DMS53 (cell line): ENCODE results near the gene ASRGL1.
"Not testable (repeated sequence)": the region's sequence is repeated elsewhere in the genome, so short reads cannot be mapped to it uniquely, and the experiment has no call there.

Experiments used
- DNase-seq: peaks from one replicate; lab custom pipeline; 2025; lab: John Stamatoyannopoulos, UW

ASRGL1 gene

DNA sequence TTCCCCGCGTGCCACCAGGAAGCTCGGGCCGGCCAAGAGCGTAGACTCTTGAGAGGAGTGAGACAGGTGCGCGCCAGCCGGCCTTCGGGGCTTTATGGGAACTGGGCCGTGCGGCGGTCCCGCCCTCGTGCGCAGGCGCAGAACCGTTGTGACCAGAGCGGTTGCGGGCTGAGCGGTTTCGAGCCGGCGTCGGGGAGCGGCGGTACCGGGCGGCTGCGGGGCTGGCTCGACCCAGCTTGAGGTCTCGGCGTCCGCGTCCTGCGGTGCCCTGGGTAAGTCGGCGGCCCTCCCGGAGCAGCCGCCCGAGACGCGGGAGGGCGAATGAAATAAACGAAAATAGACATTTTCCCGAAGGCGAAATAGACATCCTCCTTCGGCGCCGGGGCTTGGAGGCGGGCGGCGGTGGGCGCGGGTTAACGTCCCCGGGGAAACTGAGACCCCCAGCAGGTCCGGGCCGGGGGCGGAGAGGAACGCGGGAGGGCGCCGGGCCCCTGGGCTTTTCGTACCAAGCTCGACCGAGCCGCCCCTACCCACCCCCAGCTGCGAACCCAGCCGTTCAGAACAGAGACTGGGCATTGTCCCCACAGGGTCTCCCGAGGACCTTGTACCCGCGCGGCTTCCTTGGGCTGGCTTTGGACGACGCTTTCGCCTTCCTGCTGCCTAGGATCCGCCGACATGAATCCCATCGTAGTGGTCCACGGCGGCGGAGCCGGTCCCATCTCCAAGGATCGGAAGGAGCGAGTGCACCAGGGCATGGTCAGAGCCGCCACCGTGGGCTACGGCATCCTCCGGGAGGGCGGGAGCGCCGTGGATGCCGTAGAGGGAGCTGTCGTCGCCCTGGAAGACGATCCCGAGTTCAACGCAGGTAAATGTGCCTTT, at the start of gene ASRGL1:
TSS of gene ASRGL1 (plus strand) at position 146 of the 879 bp plus-strand sequence. CDS start at position 676, 530 bp downstream.
- DNase-seq = peak; percentile 97

GRCh38 chr11:62295504-62295903, 41.7 kb upstream of the ASRGL1 start:
- peak; percentile 11 for DNase-seq

DNA sequence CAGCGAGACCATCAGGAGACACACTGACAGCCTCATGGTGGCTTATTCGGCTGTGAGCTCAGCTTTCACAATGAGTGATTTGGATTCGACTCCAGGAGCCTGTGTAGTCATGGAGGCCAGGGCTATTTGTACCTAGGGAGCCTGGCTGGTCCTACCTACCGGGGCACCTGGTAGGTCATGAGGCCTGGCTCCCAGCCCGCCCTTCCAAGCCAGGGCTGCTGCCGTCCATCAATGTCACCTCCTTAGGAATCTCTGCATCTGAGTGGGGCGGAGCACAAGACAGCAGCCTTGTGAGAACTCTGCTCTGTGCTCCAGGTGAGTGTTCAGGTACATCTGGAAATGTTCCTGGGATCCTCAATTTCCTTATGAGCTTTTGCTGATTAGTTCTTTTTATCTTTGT, 38.3 kb upstream of the ASRGL1 start, which contains the start of gene SCGB1D4:
TSS of gene SCGB1D4 (minus strand) at position 101 of the 400 bp plus-strand sequence. CDS start at position 36, 65 bp downstream.
- no peak for DNase-seq

GRCh38 chr11:62306227-62306626, 31.0 kb upstream of the ASRGL1 start:
- no peak for DNase-seq

GRCh38 chr11:62307950-62308349, 29.3 kb upstream of the ASRGL1 start:
- DNase-seq = no peak

- DNase-seq = no peak
These were observed 27.3 kb upstream of the ASRGL1 start for GRCh38 chr11:62309991-62310390.

DNA sequence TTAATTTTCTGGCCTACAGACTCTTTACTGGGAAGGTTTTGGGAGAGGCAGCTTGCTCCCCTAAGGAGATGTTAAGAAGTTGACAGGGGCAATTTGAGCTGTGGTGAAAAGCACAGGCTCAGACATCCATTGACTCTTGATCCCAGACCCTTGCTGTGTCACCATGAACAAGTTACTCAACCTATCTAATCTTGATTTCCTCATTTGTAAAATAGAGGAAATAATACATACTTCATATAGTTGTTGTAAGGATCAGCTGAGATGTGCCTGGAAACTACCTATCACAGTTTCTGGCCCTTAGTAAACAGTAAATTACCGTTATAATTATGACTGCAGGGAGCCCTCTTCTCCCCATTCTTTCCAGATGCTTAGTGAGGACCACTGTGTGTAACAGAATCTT, 21.8 kb upstream of the ASRGL1 start:
- DNase-seq = no peak

DNA sequence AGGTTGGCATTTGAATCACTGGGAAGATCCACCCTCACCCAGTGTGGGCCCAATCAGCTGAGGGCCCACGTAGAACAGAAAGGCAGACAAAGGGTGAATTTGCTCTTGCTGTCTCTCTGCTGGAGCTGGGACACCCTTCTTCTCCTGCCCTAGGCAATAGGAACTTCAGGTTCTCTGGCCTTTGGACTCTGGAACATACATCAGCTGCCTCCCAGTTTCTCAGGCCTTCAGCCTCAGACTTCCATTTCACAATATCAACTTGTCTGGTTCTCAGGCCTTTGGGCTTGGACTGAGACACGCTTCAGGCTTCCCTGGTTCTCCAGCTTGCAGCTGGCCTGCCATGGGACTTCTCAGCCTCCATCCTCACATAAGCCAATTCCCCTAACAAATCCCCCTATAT, 14.7 kb upstream of the ASRGL1 start:
- DNase-seq = no peak

DNA sequence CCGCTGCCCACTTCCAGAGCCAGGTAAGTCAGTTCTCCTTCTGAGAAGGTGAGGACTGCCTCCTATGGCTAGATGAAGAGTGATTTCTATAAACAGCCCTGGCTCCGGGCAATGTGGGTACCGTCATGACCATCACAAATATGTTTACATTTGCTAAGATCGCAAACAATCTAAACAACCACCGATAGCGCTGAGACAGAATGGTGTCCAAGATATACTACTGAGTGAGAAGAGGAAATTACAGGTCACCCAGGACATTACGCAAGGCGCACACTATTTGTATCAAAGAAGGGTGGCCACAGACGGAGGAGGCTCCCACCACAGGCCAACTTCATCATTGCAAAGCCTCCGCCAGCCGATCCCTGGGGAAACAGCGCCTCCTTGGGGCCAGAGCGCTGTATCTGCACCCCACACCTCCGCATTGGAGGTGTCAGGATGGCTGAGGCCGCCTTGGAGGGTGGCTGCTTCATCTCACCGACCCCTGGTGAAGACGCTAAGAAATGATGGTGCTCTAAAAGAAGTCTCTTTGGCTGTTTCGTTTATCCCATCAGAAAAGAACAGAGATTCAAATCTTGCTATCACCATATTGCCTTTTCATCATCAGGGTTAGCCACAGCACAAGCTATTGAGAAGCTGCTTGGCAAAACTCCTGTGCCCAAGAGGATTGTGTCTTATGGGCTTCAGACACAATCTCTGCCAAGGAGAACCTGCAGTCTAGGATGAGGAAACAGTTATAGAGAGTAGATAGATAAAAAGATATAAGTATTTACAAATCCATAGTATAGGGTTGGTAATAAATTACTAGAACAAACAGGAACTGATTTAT, 12.3 kb upstream of the ASRGL1 start:
- peak; percentile 54 for DNase-seq

DNA sequence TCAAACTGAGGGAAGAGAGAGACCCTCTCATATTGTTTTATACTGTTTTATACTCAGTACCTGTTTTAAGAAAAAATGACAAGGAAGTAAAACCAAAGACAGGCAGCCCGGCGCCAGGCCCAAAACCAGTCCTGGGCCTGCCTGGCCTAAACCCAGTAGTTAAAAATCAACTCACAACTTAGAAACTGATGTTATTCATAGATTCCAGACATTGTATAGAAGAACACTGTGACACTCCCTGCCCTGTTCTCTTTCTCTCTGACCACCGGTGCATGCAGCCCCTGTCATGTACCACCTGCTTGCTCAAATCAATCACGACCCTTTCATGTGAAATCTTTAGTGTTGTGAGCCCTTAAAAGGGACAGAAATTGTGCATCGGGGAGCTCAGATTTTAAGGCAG, 11.5 kb upstream of the ASRGL1 start:
- not testable (repeated sequence) for DNase-seq

GRCh38 chr11:62326719-62327118, 10.5 kb upstream of the ASRGL1 start:
- DNase-seq = peak; percentile 37

GRCh38 chr11:62327541-62327940, 9.7 kb upstream of the ASRGL1 start:
- not testable (repeated sequence) for DNase-seq

DNA sequence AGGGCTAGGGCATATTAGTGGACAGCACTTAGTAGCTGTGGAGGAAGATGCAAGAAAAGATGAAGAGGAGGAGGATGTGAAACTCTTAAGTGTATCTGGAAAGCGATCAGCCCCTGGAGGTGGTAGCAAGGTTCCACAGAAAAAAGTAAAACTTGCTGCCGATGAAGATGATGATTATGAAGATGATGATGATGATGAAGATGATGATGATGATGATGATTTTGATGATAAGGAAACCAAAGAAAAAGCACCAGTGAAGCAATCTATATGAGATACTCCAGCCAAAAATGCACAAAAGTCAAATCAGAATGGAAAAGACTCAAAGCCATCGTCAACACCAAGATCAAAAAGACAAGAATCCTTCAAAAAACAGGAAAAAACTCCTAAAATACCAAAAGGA, 6.0 kb upstream of the ASRGL1 start:
- DNase-seq = not testable (repeated sequence)

GRCh38 chr11:62333768-62334167, 3.5 kb upstream of the ASRGL1 start:
- no peak for DNase-seq

DNA sequence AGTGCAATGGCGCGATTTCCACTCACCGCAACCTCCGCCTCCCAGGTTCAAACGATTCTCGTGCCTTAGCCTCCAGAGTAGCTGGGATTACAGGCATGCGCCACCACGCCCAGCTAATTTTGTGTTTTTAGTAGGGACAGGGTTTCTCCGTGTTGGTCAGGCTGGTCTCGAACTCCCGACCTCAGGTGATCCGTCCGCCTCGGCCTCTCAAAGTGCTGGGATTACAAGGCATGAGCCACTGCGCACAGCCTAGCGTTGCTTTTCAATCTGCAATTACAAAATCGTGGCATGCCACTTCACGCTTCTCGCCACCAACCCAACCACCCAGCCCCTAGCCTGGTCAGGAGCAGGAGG, 322 bp upstream of the ASRGL1 start:
- not testable (repeated sequence) for DNase-seq

GRCh38 chr11:62338218-62338617, 970 bp downstream of the ASRGL1 start:
- no peak for DNase-seq

DNA sequence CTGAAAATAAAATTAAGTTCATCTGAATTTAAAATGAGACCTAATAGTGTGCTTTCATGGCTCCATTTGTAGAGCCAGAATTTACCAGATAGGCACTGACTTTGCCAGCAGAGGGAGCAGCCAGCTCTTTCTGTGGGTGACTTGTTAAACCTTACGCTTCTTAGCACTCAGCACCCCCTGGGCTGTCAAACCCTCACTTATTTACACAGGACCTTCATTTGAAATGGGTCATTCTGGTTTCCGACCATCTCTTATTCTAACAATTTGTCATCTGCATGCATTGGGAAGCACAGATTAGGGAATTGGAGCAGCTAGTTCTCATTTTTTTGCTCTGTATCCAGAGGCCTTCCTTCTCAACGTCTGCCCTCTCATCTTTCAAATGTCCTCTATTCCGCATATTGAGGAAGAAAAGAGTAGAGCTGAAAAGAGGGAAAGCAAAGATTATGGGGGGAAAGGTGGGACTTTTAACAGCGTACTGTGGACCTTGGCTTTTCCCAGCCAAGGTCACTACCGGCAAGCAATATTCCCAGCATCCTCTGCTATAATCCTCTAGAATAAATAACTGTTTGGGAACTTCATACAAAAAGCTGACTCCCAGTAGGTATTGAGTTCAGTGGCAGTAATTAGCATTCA, 3.1 kb downstream of the ASRGL1 start:
- DNase-seq = peak; percentile 72

GRCh38 chr11:62341588-62341987, 4.3 kb downstream of the ASRGL1 start:
- DNase-seq = no peak

GRCh38 chr11:62343646-62344190, 6.5 kb downstream of the ASRGL1 start:
- not testable (repeated sequence) for DNase-seq

DNA sequence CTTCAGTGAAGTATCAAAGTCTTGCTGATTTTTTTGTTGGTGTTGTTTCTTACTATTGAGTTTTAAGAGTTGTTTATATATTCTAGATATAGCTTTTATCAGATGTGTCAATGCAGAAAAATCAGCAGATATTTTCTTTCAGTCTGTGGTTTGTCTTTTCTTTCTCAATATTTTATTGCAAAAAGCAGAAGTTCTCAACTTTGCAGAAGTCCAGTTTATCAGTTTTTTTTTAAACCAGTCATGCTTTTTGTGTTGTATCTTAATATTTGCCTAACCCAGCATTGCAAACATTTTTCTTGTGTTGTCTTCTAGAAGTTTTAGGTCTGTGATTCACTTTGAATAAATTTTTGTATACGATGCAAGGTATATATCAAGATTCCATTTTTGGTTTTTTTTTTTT, 7.0 kb downstream of the ASRGL1 start:
- no peak for DNase-seq

DNA sequence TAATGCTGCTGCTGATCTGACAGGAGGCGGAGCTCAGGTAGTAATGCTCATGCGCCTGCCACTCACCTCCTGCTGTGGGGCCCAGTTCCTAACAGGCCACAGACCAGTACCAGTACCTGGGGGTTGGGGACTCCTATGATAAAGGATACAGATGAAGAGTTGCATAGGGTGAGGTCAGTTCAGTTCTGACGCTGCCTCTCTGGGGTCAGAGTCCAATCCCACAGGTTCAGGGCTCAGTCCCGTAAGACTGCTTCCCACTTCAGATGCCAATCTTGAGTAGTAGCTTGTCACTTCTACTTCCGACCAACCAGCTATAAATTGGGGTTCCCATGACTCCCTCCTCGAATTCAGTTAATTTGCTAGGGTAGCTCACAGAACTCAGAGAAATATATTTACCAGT, 8.6 kb downstream of the ASRGL1 start:
- no peak for DNase-seq
